ENCODE measurements around the gene SLITRK3.

The SLITRK3 gene

GRCh38 chr3:165195241-165195639 lies 944 bp downstream of the SLITRK3 start:
- TF ChIP-seq, protein P1, sequence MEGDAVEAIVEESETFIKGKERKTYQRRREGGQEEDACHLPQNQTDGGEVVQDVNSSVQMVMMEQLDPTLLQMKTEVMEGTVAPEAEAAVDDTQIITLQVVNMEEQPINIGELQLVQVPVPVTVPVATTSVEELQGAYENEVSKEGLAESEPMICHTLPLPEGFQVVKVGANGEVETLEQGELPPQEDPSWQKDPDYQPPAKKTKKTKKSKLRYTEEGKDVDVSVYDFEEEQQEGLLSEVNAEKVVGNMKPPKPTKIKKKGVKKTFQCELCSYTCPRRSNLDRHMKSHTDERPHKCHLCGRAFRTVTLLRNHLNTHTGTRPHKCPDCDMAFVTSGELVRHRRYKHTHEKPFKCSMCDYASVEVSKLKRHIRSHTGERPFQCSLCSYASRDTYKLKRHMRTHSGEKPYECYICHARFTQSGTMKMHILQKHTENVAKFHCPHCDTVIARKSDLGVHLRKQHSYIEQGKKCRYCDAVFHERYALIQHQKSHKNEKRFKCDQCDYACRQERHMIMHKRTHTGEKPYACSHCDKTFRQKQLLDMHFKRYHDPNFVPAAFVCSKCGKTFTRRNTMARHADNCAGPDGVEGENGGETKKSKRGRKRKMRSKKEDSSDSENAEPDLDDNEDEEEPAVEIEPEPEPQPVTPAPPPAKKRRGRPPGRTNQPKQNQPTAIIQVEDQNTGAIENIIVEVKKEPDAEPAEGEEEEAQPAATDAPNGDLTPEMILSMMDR (IDR thresholded peaks at IDR 0.05; ENCODE audit: insufficient read depth, low read length, poor library complexity, severe bottlenecking), result no peak
- peaks cover 2% of the 10 kb centered on the region; the same call in 1 of the 2 replicates for H3K27me3 ChIP-seq (replicated peaks; ENCODE audit: control insufficient read depth, insufficient read depth, low read length)
- no peaks in the 10 kb centered on the region for H3K36me3 ChIP-seq (ENCODE audit: control insufficient read depth, insufficient read depth, low read length)
- no peak overlapping the region for H3K4me3 ChIP-seq (replicated peaks; ENCODE audit: low read depth, low read length)
- no peak for DNase-seq (ENCODE audit: extremely low read depth, insufficient read length)

- H3K4me3 ChIP-seq (replicated peaks; ENCODE audit: low read depth, low read length), result no peak overlapping the region
Measured at GRCh38 chr3:165194511-165195240, 1.5 kb downstream of the SLITRK3 start.

DNA sequence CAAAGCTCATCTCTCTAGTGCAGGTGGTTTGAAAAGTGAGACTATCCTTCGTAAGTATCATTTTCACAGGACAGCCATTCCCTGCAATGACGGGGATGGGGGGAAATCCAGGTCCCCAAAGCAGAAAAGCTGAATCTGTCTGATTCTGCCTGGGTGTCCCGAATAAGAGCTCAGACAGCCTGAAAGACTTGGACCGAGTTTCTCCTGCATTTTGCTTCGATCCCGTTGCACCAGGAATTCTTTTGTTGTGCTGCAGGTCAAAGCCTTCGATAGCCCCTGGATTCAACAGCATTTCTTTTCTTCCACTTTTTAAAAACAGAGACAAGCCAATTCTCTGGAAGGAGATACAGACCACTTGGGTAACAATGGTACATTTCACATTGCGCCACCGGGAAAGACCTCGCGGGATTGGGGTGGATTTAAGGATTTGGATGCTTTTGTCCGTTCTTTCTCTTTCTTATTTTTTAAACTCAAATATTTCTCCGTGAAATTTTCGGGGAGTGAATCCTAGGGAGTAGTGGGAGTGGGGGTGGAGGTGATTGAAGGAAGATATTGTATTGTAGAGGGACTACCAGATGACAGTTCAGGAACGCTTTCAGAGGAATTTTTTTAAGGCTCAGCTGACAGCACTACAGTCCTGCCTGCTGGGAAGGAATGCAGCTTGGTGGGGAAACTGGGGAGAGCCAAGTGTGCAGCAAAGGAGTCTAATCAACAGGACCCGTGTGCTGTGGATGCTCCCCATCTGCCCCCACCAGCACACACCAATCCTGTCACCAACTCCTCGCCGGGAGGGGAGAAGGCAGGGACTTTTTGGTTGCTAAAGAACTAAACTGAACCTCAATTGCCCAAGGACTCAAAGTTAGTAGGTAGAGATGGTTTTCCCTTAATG lies 2.6 kb downstream of the SLITRK3 start:
- H3K4me3 ChIP-seq (replicated peaks; ENCODE audit: low read depth, low read length), result no peak overlapping the region
- TF ChIP-seq, protein P1 (IDR thresholded peaks at IDR 0.05; ENCODE audit: insufficient read depth, low read length, poor library complexity, severe bottlenecking), result no peak
- DNase-seq (ENCODE audit: extremely low read depth, insufficient read length), result no peak
- no peaks in the 10 kb centered on the region for H3K36me3 ChIP-seq (ENCODE audit: control insufficient read depth, insufficient read depth, low read length)
- H3K27me3 ChIP-seq (replicated peaks; ENCODE audit: control insufficient read depth, insufficient read depth, low read length), result peaks cover 2% of the 10 kb centered on the region; the same call in 1 of the 2 replicates

More at GRCh38 chr3:165194511-165195240, 1.5 kb downstream of the SLITRK3 start:
- DNase-seq (ENCODE audit: extremely low read depth, insufficient read length), result no peak
- TF ChIP-seq, protein P1 (IDR thresholded peaks at IDR 0.05; ENCODE audit: insufficient read depth, low read length, poor library complexity, severe bottlenecking), result no peak
- Histone ChIP-seq H3K36me3 (ENCODE audit: control insufficient read depth, insufficient read depth, low read length) (no peaks in the 10 kb centered on the region), H3K27me3 (replicated peaks; ENCODE audit: control insufficient read depth, insufficient read depth, low read length) (peaks cover 2% of the 10 kb centered on the region; the same call in 1 of the 2 replicates)

DNA sequence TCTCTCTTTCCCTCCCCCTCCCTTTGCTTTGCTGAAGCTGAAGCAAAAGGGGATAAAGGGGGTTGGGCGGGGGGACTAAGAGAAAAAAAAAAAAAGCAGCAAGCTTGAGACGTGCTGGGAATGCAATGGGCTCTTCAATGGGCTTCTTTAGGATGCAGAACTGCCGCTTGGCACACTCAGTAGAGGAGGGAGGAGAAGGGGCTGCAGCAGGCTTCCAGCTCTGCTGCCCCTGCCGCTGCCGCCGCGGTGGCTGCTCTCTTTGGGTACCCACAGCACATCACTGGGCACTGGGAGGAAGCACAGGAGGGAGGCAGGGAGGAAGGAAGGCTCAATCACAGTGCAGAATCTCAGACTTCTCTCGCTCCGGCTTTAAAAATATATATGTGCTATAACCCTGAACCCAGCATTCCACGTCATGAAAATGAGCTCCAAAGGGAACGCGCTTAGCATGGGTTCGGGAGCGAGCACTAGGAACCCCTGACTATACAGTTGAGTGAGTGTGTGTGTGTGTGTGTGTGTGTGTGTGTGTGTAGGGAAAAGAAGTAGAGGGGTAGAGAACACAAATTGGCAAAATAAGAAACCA lies 3.5 kb downstream of the SLITRK3 start:
- H3K36me3 ChIP-seq (ENCODE audit: control insufficient read depth, insufficient read depth, low read length), result no peaks in the 10 kb centered on the region
- H3K4me3 ChIP-seq (replicated peaks; ENCODE audit: low read depth, low read length), result no peak overlapping the region
- TF ChIP-seq, protein P1 (IDR thresholded peaks at IDR 0.05; ENCODE audit: insufficient read depth, low read length, poor library complexity, severe bottlenecking), result no peak
- peaks cover 2% of the 10 kb centered on the region; the same call in 1 of the 2 replicates for H3K27me3 ChIP-seq (replicated peaks; ENCODE audit: control insufficient read depth, insufficient read depth, low read length)
- no peak for DNase-seq (ENCODE audit: extremely low read depth, insufficient read length)

GRCh38 chr3:165191491-165191890 lies 4.7 kb downstream of the SLITRK3 start:
- H3K27me3 ChIP-seq (replicated peaks; ENCODE audit: control insufficient read depth, insufficient read depth, low read length), result peaks cover 2% of the 10 kb centered on the region; the same call in 1 of the 2 replicates

More at GRCh38 chr3:165191491-165191890, 4.7 kb downstream of the SLITRK3 start:
- no peak for DNase-seq (ENCODE audit: extremely low read depth, insufficient read length)
- Histone ChIP-seq H3K36me3 (ENCODE audit: control insufficient read depth, insufficient read depth, low read length) (no peaks in the 10 kb centered on the region), H3K4me3 (replicated peaks; ENCODE audit: low read depth, low read length) (no peak overlapping the region)
- TF ChIP-seq, protein P1 (IDR thresholded peaks at IDR 0.05; ENCODE audit: insufficient read depth, low read length, poor library complexity, severe bottlenecking), result no peak

Measured in GM06990 (cell line).